GM19372 (cell line): ENCODE results near the gene NEURL1B.

Source experiments
- ATAC-seq: cut with Tn5 transposase; IDR thresholded peaks from one replicate; pipeline ENCODE4 v1.9.1; 2021; ENCODE audit warnings: mild to moderate bottlenecking, low read depth, moderate library complexity; ENCODE audit not compliant: unreplicated experiment

Gene NEURL1B

DNA sequence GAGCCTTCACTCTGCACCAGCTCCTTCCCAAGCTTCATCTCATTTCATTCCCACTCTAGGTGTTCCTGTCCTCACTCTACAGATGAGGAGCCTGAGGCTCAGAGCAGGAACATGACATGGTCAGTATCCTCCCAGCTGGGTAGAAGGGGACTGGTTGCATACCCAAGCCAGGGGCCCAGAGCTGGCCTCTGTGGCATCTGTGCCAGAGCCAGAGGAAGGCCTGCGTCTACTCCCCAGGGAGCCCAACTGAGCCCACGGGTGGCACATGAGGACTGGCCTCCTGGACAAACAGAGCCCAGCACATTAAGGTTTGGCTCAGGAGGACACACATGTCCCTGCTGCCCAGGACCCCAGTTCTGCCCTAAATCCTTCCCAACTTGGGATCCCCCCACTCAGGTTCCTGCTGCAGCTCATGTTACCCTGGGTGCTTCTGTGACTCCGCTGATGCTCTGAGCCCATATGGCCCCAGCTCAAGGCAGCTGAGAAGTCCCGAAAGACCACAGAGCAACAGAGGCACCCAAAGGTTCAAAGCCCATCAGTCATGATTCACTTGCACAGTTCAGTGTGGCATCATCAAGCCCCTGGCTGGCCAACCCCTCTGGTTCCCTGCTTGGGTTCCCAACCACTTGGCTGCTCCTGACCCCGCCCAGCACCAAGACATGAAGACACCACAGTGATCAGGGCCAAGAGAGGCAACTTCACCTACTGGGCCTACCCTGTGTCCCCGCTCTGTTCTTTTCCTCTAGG, 8.5 kb upstream of the NEURL1B start:
- no peak for ATAC-seq

- no peak for ATAC-seq
Measured at GRCh38 chr5:172633403-172633970, 7.6 kb upstream of the NEURL1B start.

DNA sequence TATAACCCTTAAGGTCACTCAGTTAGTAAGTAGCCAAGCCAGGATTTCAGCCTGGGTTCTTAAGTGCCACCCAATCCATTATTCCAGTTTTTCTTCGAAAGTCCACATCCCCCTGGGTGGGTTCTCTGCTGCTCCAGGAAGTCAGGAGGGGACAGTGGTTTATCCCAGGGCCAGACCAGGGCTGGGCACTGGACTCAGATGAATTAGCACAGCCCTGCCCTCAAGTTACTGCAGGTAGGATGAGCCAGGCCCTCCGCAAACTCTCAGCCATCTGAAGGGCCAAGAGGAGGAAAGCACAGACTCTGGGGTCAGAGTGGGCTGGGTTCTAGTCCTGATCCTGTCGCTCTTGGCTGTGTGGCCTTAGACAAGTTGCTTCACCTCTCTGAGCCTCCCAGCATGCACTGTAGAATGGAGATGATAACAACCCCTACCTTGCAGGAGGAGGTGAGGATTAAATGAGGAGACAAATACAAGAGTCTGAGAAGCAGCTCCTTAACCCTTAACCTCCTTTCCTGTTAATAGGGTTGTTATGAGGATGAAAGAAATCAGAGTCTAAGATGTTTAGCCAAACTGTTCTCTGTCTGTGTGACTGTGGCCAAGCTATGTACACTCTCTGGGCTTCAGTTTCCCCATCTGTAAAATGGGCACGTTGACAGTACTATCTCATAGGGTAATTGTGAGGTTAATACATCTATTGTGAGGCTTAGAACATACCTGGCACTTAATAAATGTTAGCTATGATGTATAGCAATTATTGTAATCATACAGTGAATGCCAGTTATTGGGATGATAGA, 6.8 kb upstream of the NEURL1B start:
- no peak for ATAC-seq

DNA sequence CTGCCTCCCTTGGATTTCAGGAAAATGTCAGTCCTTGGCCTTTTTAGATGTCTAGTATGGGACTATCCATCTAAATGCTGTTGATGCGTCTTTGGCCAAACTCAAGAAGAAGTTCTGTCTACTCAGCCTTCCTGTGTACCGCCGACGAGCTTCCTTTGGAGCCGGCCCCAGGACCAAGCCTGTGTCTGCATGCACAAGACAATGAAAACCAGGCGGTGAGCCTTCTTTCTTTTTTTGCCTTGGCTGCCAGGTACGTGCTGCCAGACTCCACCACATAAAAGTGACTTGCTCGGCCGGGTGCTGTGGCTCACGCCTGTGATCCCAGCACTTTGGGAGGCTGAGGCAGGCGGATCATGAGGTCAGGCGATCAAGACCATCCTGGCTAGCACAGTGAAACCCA, 6.0 kb upstream of the NEURL1B start:
- ATAC-seq: no peak

DNA sequence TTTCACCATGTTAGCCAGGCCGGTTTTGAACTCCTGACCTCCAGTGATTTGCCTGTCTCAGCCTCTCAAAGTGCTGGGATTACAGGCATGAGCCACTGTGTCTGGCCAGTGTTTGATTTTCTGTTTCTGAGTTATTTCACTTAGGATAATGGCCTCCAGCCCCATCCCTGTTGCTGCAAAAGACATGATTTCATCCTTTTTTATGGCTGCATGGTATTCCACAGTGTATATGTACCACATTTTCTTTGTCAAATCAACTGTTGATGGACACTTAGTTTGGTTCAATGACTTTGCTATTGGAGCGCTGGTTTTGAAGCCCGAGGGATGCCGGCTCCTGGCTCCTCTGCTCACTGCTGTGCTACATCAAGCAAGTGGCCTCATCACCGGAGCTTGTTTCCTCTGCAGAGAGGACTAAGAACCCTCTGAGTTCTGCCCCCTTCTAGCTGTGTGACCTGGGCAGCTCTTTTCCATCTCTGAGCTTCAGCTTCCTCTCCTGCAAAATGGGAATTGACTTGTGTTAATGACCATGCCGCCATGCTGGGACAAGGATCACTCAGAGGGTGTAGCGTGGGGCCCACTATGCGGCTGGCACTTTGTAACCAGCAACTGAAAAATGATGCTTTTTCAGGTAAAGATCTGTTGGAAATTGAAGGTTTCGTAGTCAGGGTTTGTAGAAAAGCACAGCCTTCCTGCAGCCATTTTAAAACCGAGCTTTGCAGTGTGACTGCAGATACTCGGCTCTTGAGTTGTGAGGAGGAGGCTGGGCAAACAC, 4.6 kb upstream of the NEURL1B start:
- ATAC-seq: no peak

DNA sequence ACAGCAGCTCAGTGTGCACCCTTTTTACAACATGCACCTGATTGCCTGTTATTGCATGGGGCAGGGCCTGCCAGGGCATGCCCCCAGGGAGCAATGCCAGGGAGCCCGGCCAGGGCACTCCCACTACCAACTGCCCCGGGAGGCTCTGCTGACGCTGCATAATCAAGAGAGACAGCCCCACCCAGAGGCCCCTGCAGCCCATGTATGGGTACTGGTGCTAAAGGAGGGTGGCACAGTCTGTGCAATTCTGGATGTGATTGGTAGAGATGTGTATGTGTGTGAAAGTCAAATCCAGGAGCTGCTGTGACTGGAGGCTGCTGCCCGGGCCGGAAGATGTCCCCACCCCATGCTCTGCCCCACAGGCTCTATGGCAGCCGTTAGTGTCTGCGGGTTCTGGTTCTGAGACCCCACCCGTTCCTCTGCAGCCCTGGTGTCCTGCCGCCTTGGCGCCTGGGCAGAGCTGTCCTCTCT, 3.9 kb upstream of the NEURL1B start:
- ATAC-seq: no peak

GRCh38 chr5:172637740-172638139, 3.3 kb upstream of the NEURL1B start:
- ATAC-seq: no peak

DNA sequence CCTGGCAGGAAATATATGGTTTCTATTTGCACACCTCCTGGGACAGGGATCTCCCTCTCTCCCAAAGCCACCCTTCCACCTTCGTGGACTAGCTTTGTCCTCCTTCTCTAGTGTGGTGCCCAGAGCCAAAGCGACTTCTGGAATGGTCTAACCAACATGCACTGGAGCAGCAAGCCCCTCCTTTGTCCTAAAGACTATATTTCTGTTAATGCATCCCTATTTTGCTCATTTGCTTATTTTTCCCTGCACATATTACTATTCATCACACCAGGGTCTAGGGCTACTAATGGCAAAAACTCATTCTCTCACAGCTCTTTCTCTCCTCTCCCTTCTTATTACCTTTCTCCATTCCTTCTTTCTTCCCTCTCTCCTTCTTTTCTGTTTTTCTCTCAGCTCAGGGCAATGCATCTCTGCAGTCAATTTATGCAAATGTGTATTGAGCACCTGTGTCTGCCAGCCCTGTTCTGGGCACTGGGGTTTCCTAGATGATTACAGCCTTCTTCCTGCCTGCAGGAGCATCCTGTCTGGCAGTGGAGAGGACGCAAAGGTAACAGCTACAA, 2.8 kb upstream of the NEURL1B start:
- no peak for ATAC-seq

DNA sequence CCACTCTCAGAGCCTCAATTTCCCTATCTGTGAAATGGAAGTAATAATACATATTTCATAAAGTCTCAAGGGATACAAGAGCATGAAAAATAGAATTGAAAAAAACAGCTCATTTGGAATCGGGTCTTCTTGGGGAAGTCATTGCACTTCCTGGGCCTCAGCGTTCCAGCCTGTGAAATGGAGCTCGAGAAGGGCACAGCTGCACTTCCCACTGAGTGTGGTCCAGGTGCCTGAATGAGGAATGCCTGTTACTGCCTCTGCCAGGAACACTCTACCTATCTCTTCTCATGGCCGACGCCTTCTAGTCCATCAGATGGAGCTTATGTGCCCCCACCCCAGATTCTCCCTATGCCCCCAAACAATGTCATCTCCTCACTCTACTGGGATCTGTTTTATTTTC, 924 bp upstream of the NEURL1B start:
- no peak for ATAC-seq

DNA sequence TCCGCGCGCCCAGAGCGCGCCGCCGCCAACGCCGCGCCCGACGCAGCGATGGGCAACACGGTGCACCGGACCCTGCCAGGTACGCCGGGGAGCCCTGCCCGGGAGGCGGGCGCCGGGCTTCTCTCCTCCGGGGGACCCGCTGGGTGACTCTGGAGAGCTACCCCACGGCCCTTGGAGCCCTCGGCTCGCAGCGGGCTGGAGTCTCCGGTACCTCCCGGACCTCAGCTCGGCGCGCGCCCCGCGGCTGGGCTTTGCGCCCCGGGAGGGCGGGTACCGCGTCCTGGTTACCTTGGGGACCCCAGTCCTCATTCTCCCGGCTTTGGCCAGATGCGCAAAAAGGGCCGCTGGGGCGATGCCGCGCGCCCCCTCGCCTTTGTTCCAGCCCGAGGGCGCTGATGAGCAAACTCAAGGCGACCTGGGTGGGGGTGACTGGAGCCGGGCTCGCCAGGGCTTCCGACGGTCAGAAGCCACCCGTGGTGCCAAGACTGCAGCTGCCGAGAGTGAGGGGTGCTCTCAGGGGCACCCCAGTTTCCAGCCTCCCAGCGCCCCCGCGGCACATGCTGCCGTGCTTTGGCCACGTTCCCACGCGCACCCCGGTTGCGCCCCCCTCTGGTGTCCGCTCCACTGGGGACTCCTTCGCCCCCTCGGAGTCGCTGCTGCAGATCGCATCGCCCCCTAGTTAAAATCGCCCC, 442 bp downstream of the NEURL1B start:
- no peak for ATAC-seq

DNA sequence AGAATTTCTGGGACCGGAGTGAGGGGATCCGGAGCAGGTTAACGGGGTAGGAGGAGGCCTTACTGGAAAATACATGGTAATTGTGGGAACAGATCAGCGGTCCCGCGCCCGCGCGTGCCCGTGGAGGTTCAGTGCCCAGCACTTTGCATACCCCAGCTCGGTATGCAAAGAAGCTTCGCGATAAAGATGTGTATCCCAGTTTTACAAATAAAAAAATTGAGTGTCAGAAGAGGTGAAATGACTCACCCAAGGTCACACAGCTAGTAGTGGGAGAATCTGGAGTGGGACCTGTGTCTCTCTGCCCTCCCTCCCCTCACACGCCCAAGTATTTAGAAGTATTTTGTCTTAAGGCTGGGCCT, 967 bp downstream of the NEURL1B start:
- no peak for ATAC-seq

DNA sequence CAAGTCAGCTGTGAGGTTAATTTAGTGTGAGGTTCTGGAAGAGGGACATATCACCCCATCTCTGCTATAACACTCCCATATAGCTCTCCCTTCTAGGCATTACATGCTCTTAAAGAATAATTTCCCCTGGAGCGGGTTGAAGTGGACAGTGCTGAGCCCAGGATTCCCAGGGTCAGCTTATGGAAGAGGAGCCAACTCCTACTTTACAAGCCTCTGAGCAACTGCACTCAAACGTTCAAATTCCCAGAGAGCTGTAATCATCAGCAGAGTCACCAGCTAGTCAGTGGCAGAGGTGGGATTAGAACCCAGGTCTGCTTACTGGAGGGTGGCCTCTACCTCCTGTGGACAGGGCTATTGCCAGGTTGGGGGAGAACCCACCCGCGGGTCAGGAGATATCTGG, 1.4 kb downstream of the NEURL1B start:
- no peak for ATAC-seq

DNA sequence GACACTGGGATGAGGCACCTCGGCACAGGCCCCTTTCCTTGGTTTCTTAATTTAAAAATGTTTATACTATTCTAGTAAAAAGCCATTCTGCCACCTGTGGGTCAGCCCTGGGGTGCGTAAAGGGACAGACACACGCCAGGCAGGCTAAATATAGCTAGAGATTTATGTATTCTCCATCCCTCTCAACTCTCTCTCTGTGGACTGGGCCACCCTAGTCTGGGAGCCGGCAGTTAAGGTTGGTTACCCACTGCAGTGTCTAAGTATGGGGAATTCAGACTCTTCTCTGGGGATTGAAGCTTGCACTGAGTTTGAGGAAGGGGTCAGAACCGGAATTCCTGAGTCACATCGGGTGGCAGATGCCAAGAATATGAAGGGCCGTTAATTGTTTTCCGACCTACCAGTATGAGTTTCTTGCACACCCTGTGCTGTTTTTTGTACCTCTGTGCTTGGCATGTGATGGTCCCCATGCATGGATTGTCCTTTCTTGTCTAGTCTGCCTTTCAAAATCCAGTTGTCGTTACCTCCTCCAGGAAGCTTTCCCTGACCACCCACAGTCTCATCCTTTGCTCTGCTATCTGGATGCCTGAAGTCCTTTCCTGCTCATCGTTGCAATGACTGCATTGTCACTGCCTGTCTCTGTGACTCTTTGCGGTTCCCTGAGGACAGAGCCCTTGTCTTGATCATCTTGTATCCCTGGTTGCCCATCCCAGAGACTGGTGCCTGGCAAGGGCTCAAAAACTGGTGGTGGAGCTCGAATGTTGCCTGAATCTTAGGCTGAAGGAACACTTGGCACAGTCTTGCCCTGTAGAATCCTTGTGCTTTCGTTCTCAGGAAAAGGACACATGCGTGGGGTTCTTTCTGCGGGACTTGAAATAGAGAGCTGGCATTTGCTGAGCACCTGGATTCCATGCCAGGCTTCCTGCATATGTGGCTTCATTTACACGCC, 2.1 kb downstream of the NEURL1B start:
- ATAC-seq: no peak

DNA sequence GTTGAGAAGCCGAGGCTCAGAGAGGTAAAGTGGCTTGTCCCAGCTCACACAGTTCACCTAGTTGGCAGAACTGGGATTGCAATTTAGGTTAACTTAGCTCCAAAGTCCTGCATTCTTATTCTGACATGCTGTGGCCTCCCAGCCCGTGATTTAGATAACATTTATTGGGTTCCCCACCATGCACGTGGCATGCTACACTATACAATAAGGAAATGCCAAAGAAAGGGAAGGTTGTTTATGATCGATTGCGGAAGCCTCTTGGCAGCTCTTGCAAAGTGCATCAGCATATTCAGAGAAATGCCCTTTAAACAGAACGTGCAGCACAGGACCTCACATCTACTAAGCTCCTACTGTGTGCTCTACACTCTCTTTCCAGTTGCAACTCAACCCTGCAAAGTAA, 3.2 kb downstream of the NEURL1B start:
- no peak for ATAC-seq

GRCh38 chr5:172644711-172645110, 3.6 kb downstream of the NEURL1B start:
- ATAC-seq: no peak

- ATAC-seq: no peak
Measured at GRCh38 chr5:172645271-172646055, 4.4 kb downstream of the NEURL1B start.

- ATAC-seq: no peak
Measured at GRCh38 chr5:172646716-172647285, 5.7 kb downstream of the NEURL1B start.
